Trophoblast cell (in vitro differentiated cells and primary cell): ENCODE data around the gene NPM3.

Source experiments
- DNase-seq, 2 donors: peaks; one replicate each; pipeline ENCODE4 v3.0.0-alpha.2; 2016
- H2AFZ ChIP-seq: 2 replicates; pipeline ENCODE4 v1.6.1; 2013; ENCODE audit warnings: low read length, moderate library complexity, mild to moderate bottlenecking; ENCODE audit not compliant: insufficient read depth, poor library complexity
- H2AK5ac ChIP-seq: 2 replicates; pipeline ENCODE4 v1.6.1; 2013; ENCODE audit warnings: mild to moderate bottlenecking, low read length
- H2BK120ac ChIP-seq: 2 replicates; pipeline ENCODE4 v1.6.1; 2013; ENCODE audit warnings: low read length, mild to moderate bottlenecking, moderate library complexity; ENCODE audit not compliant: insufficient read depth, poor library complexity
- H2BK12ac ChIP-seq: 2 replicates; pipeline ENCODE4 v1.6.1; 2013; ENCODE audit warnings: mild to moderate bottlenecking, low read length, moderate library complexity
- H2BK5ac ChIP-seq: 2 replicates; pipeline ENCODE4 v1.6.1; 2013; ENCODE audit warnings: low read length, low read depth, moderate library complexity, mild to moderate bottlenecking; ENCODE audit not compliant: poor library complexity
- H3K14ac ChIP-seq: 2 replicates; pipeline ENCODE4 v1.6.1; 2013; ENCODE audit warnings: mild to moderate bottlenecking, low read length
- H3K18ac ChIP-seq: 2 replicates; pipeline ENCODE4 v1.6.1; 2013; ENCODE audit warnings: mild to moderate bottlenecking, low read length
- H3K23ac ChIP-seq: 2 replicates; pipeline ENCODE4 v1.6.1; 2013; ENCODE audit warnings: low read length
- H3K27ac ChIP-seq: 2 replicates; pipeline ENCODE4 v1.5.1; 2013; ENCODE audit warnings: low read depth, mild to moderate bottlenecking, inconsistent platforms, low read length, moderate library complexity
- H3K27me3 ChIP-seq: 2 replicates; pipeline ENCODE4 v1.6.1; 2013; ENCODE audit warnings: inconsistent platforms, mild to moderate bottlenecking, low read length, moderate library complexity; ENCODE audit not compliant: insufficient read depth
- H3K36me3 ChIP-seq, 2 experiments: 1 replicate in 1 of 2; 2 replicates in 1 of 2; pipeline ENCODE4 v1.6.1; 2013; ENCODE audit warnings: low read length in 2 of 2, mild to moderate bottlenecking in 2 of 2, moderate library complexity in 1 of 2; ENCODE audit not compliant: insufficient read depth in 2 of 2, control insufficient read depth in 1 of 2
- H3K4ac ChIP-seq: 2 replicates; pipeline ENCODE4 v1.6.1; 2013; ENCODE audit warnings: low read depth, mild to moderate bottlenecking, low read length, moderate library complexity
- H3K4me1 ChIP-seq, 2 experiments: 1 replicate in 1 of 2; 2 replicates in 1 of 2; pipeline ENCODE4 v1.6.1; 2013; ENCODE audit warnings: low read length in 2 of 2, mild to moderate bottlenecking in 2 of 2, moderate library complexity in 1 of 2; ENCODE audit not compliant: insufficient read depth in 2 of 2, control insufficient read depth in 1 of 2
- H3K4me2 ChIP-seq: 2 replicates; pipeline ENCODE4 v1.6.1; 2013; ENCODE audit warnings: inconsistent platforms, mild to moderate bottlenecking, low read length, moderate library complexity
- H3K4me3 ChIP-seq: 2 replicates; pipeline ENCODE4 v1.5.1; 2013; ENCODE audit warnings: mild to moderate bottlenecking, low read depth, low read length, inconsistent platforms
- H3K79me1 ChIP-seq: one replicate; pipeline ENCODE4 v1.6.1; 2013; ENCODE audit warnings: low read length
- H3K79me2 ChIP-seq: 2 replicates; pipeline ENCODE4 v1.6.1; 2013; ENCODE audit warnings: low read length, mild to moderate bottlenecking; ENCODE audit not compliant: control insufficient read depth, insufficient read depth, poor library complexity
- H3K9ac ChIP-seq: 2 replicates; pipeline ENCODE4 v1.6.1; 2013; ENCODE audit warnings: mild to moderate bottlenecking, low read length
- H3K9me3 ChIP-seq: 2 replicates; pipeline ENCODE4 v1.6.1; 2013; ENCODE audit warnings: low read depth, mild to moderate bottlenecking, control low read depth, inconsistent platforms, low read length; ENCODE audit not compliant: insufficient read depth
- H4K12ac ChIP-seq: 2 replicates; pipeline ENCODE4 v1.6.1; 2013; ENCODE audit warnings: low read depth, mild to moderate bottlenecking, low read length, moderate library complexity
- H4K8ac ChIP-seq: 2 replicates; pipeline ENCODE4 v1.6.1; 2013; ENCODE audit warnings: low read depth, mild to moderate bottlenecking, low read length, moderate library complexity
- H4K91ac ChIP-seq: one replicate; pipeline ENCODE4 v1.6.1; 2013; ENCODE audit warnings: low read depth, mild to moderate bottlenecking, low read length, moderate library complexity
- WGBS: extraction: QIAGEN DNeasy Blood & Tissue Kit; methylation state at CpG from one replicate; pipeline ENCODE4 v1.1.7; 2013; ENCODE audit warnings: missing lambda C conversion rate; ENCODE audit not compliant: insufficient read length, insufficient coverage; ENCODE audit errors: extremely low coverage; 5-methylcytosine and 5-hydroxymethylcytosine counted together

Gene NPM3

GRCh38 chr10:101758858-101759257 is 24.4 kb downstream of the NPM3 start:
- Histone ChIP-seq H3K9me3 (no peaks in the 10 kb centered on the region), H2BK12ac (no peak overlapping the region), H3K79me1 (no peaks in the 10 kb centered on the region), H3K36me3 (no peaks in the 10 kb centered on the region), H3K27me3 (no peaks in the 10 kb centered on the region), H3K4me3 (no peak overlapping the region), H4K8ac (no peak overlapping the region), H3K27ac (no peak overlapping the region), H3K79me2 (no peaks in the 10 kb centered on the region), H2AK5ac (no peak overlapping the region), H2BK120ac (no peak overlapping the region), H3K4me1 (no peaks in the 10 kb centered on the region), H3K14ac (no peak overlapping the region), H3K4ac (no peak overlapping the region), H3K18ac (no peak overlapping the region), H4K91ac (no peak overlapping the region), H3K9ac (no peak overlapping the region), H3K4me2 (no peak overlapping the region), H2AFZ (no peak overlapping the region), H2BK5ac (no peak overlapping the region), H4K12ac (no peak overlapping the region), H3K23ac (no peak overlapping the region)
- no CpG with 5 or more reads among the region's 2 CpGs for WGBS
- no peak for DNase-seq

GRCh38 chr10:101752241-101752640 is 31.0 kb downstream of the NPM3 start:
- Histone ChIP-seq H2BK5ac (no peak overlapping the region), H3K27me3 (no peaks in the 10 kb centered on the region), H3K4me2 (no peak overlapping the region), H4K8ac (no peak overlapping the region), H3K4me1 (peaks cover 0 to 3% of the 10 kb centered on the region in 2 experiments), H3K79me1 (no peaks in the 10 kb centered on the region), H2AK5ac (no peak overlapping the region), H3K9me3 (no peaks in the 10 kb centered on the region), H2AFZ (no peak overlapping the region), H2BK120ac (no peak overlapping the region), H2BK12ac (no peak overlapping the region), H3K18ac (no peak overlapping the region), H3K9ac (no peak overlapping the region), H3K23ac (no peak overlapping the region), H3K14ac (no peak overlapping the region), H3K4me3 (no peak overlapping the region), H3K4ac (no peak overlapping the region), H3K27ac (no peak overlapping the region), H3K36me3 (no peaks in the 10 kb centered on the region), H4K91ac (no peak overlapping the region), H4K12ac (no peak overlapping the region), H3K79me2 (no peaks in the 10 kb centered on the region)
- WGBS, result no CpG with 5 or more reads among the region's 3 CpGs
- DNase-seq, result no peak

DNA sequence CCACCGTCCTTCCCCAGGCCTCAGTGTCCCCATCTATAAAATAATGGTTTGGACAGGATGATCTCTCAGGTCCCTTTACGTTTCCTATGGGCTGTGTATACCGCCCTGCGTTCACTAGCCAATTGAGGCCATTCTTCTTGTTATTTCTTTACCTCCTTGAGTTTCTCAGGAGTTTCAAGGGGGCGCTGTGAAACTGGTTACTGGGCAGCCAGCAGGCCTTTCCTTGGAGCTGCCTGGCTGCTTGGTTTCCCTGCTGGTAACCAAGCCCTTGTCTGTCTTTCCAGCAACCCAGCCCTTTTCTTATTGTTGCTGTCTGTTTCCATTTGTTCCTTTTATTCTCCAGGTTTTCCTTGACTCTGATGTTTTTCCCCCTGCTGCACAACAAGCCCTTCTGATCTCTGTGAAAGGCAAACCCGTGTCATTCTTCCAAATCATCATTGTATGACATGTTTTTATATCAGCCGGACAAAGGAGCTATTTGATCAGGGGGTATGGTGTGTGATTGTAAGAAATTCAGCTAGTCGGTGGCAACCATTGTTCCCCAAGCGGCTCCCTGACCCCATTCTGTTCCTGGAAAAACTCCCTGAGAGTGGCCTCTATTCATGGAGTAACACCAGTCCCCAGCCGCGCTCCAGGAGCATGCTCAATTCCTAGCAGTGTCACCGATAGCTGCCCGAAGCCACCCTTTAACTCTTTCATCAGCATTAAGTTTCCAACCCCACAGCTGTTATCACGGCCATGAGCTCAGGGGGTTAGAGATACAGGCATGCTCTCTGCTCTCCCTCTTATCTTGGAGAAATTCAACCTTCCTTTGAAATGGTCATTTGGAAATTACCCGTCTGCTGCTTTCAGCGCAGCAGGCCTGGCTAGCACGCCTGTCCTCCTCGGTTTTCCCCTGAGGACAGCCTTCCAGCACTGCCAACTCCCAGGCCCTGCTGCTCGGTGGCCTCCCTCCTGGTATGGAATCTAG is 33.9 kb downstream of the NPM3 start:
- H2AK5ac ChIP-seq, result no peak overlapping the region
- H4K12ac ChIP-seq, result no peak overlapping the region
- peaks cover 0 to 3% of the 10 kb centered on the region in 2 experiments for H3K4me1 ChIP-seq
- no peak overlapping the region for H4K8ac ChIP-seq
- H3K9ac ChIP-seq, result no peak overlapping the region
- H3K18ac ChIP-seq, result no peak overlapping the region
- H2BK120ac ChIP-seq, result no peak overlapping the region
- no peaks in the 10 kb centered on the region for H3K9me3 ChIP-seq
- H3K79me1 ChIP-seq, result no peaks in the 10 kb centered on the region
- H2BK12ac ChIP-seq, result no peak overlapping the region
- no peak overlapping the region for H3K27ac ChIP-seq
- no peak overlapping the region for H2BK5ac ChIP-seq
- peak overlapping the region; percentile 25 for H2AFZ ChIP-seq
- no CpG with 5 or more reads among the region's 19 CpGs for WGBS
- no peak overlapping the region for H3K23ac ChIP-seq
- H3K4me2 ChIP-seq, result no peak overlapping the region
- DNase-seq, result peak in 1 of 2 donors; percentile 21
- no peaks in the 10 kb centered on the region for H3K36me3 ChIP-seq
- H3K4me3 ChIP-seq, result no peak overlapping the region
- H3K27me3 ChIP-seq, result no peaks in the 10 kb centered on the region
- H3K79me2 ChIP-seq, result no peaks in the 10 kb centered on the region
- H4K91ac ChIP-seq, result no peak overlapping the region
- H3K4ac ChIP-seq, result no peak overlapping the region
- no peak overlapping the region for H3K14ac ChIP-seq

- no peak overlapping the region for H2BK120ac ChIP-seq
- peaks cover 0 to 3% of the 10 kb centered on the region in 2 experiments for H3K4me1 ChIP-seq
- no peak overlapping the region for H2BK5ac ChIP-seq
- no peak overlapping the region for H2AFZ ChIP-seq
- WGBS, result no CpG with 5 or more reads among the region's 3 CpGs
- H3K4ac ChIP-seq, result no peak overlapping the region
- H3K79me1 ChIP-seq, result no peaks in the 10 kb centered on the region
- H4K12ac ChIP-seq, result no peak overlapping the region
- DNase-seq, result no peak
- no peak overlapping the region for H3K18ac ChIP-seq
- no peaks in the 10 kb centered on the region for H3K79me2 ChIP-seq
- no peak overlapping the region for H3K27ac ChIP-seq
- H3K23ac ChIP-seq, result no peak overlapping the region
- H2BK12ac ChIP-seq, result no peak overlapping the region
- H3K14ac ChIP-seq, result no peak overlapping the region
- H3K4me3 ChIP-seq, result no peak overlapping the region
- H3K27me3 ChIP-seq, result no peaks in the 10 kb centered on the region
- H3K9me3 ChIP-seq, result no peaks in the 10 kb centered on the region
- H3K36me3 ChIP-seq, result no peaks in the 10 kb centered on the region
- no peak overlapping the region for H2AK5ac ChIP-seq
- H4K8ac ChIP-seq, result no peak overlapping the region
- H3K4me2 ChIP-seq, result no peak overlapping the region
- no peak overlapping the region for H4K91ac ChIP-seq
- H3K9ac ChIP-seq, result no peak overlapping the region
These were observed 34.8 kb downstream of the NPM3 start for GRCh38 chr10:101748496-101748895.
